ENCODE measurements around the gene NFIB. TPM values are rescaled to one million over a fixed set of nuclear protein-coding genes. Genes with fewer than 3 reads are reported as not detected.

The NFIB gene
- total RNA-seq, 1 donor from 2014 or later, result 2.4 TPM

- TF ChIP-seq CTCF (conservative IDR thresholded peaks at IDR 0.05; ENCODE audit: low read depth, low read length), result no peak
- DNase-seq (ENCODE audit: low read depth), result no peak
- H3K4me3 ChIP-seq (ENCODE audit: low read depth, low read length), result no peak overlapping the region
Measured at GRCh38 chr9:14270358-14271092, 43.4 kb downstream of the NFIB start.

- H3K4me3 ChIP-seq (ENCODE audit: low read depth, low read length), result no peak overlapping the region
- no peak for DNase-seq (ENCODE audit: low read depth)
- TF ChIP-seq CTCF (conservative IDR thresholded peaks at IDR 0.05; ENCODE audit: low read depth, low read length), result no peak
Measured at GRCh38 chr9:14269916-14270315, 44.0 kb downstream of the NFIB start.

GRCh38 chr9:14263707-14264483 lies 50.0 kb downstream of the NFIB start:
- H3K4me3 ChIP-seq (ENCODE audit: low read depth, low read length), result no peak overlapping the region
- TF ChIP-seq CTCF (conservative IDR thresholded peaks at IDR 0.05; ENCODE audit: low read depth, low read length), result no peak
- no peak for DNase-seq (ENCODE audit: low read depth)

- TF ChIP-seq CTCF (conservative IDR thresholded peaks at IDR 0.05; ENCODE audit: low read depth, low read length), result no peak
- no peak for DNase-seq (ENCODE audit: low read depth)
- H3K4me3 ChIP-seq (ENCODE audit: low read depth, low read length), result no peak overlapping the region
Measured at GRCh38 chr9:14262827-14263226, 51.1 kb downstream of the NFIB start.

GRCh38 chr9:14261616-14262015 lies 52.3 kb downstream of the NFIB start:
- no peak for DNase-seq (ENCODE audit: low read depth)
- TF ChIP-seq CTCF (conservative IDR thresholded peaks at IDR 0.05; ENCODE audit: low read depth, low read length), result no peak
- no peak overlapping the region for H3K4me3 ChIP-seq (ENCODE audit: low read depth, low read length)

GRCh38 chr9:14260101-14260500 lies 53.8 kb downstream of the NFIB start:
- DNase-seq (ENCODE audit: low read depth), result no peak
- no peak for TF ChIP-seq CTCF (conservative IDR thresholded peaks at IDR 0.05; ENCODE audit: low read depth, low read length)
- H3K4me3 ChIP-seq (ENCODE audit: low read depth, low read length), result no peak overlapping the region
